Measurements from ENCODE around the gene EDC4. TPM values are rescaled to one million over a fixed set of nuclear protein-coding genes. Genes with fewer than 3 reads are reported as not detected.

The EDC4 gene
- total and polyA plus RNA-seq, 2 of the 13 experiments (the other 11 are each of a cell fraction or from before 2014, with no cell fraction given): 51.4 to 59.1 TPM

- no peak for TF ChIP-seq SOX13 (IDR thresholded peaks at IDR 0.05)
- TF ChIP-seq SOX13 (CRISPR knock-in tag; conservative IDR thresholded peaks at IDR 0.05 in 1 of 2, IDR thresholded peaks at IDR 0.05 in 1 of 2): peak in 1 of 2 experiments; percentile 62; a peak in 1 of 4 replicates
- TF ChIP-seq ZNF296 (CRISPR knock-in tag; conservative IDR thresholded peaks at IDR 0.05): no peak
- TF ChIP-seq ZNF724P (CRISPR knock-in tag; IDR thresholded peaks at IDR 0.05; ENCODE audit: borderline replicate concordance): no peak
- peak; percentile 96 for TF ChIP-seq THAP11 (CRISPR knock-in tag; IDR thresholded peaks at IDR 0.05)
- 0 out of 2 replicates have a peak, but pooled peaks have one; percentile 68 for TF ChIP-seq ZHX1 (CRISPR knock-in tag; IDR thresholded peaks at IDR 0.05; ENCODE audit: low read depth)
- peak; percentile 92 for TF ChIP-seq ARHGAP35 (CRISPR knock-in tag; IDR thresholded peaks at IDR 0.05; ENCODE audit: borderline replicate concordance)
- no peak; the same call in 1 of the 2 replicates for TF ChIP-seq ZNF510 (CRISPR knock-in tag; IDR thresholded peaks at IDR 0.05; ENCODE audit: low read depth)
- no peak for TF ChIP-seq SP1 (IDR thresholded peaks at IDR 0.05)
- peak; percentile 92 for TF ChIP-seq SP1 (CRISPR knock-in tag; IDR thresholded peaks at IDR 0.05)
- TF ChIP-seq ZNF569 (CRISPR knock-in tag; IDR thresholded peaks at IDR 0.05; ENCODE audit: borderline replicate concordance): no peak
- peak; percentile 61; the same call in 1 of the 2 replicates for TF ChIP-seq HOMEZ (CRISPR knock-in tag; IDR thresholded peaks at IDR 0.05; ENCODE audit: low read depth)
- TF ChIP-seq MEF2D (CRISPR knock-in tag; IDR thresholded peaks at IDR 0.05): peak; percentile 82
- TF ChIP-seq KLF15 (CRISPR knock-in tag; IDR thresholded peaks at IDR 0.05; ENCODE audit: borderline replicate concordance): peak; percentile 71; the same call in 1 of the 2 replicates
- no peak; the same call in 1 of the 2 replicates for TF ChIP-seq CREB3 (CRISPR knock-in tag; IDR thresholded peaks at IDR 0.05)
- TF ChIP-seq CBX1 (IDR thresholded peaks at IDR 0.05; ENCODE audit: low read depth): peak; percentile 85
- peak; percentile 23 to 40; a peak in 1 of 4 replicates for TF ChIP-seq NR2F1 (CRISPR knock-in tag; IDR thresholded peaks at IDR 0.05)
- no peak; the same call in 1 of the 2 replicates for TF ChIP-seq WIZ (CRISPR knock-in tag; IDR thresholded peaks at IDR 0.05)
- TF ChIP-seq ZXDC (CRISPR knock-in tag; IDR thresholded peaks at IDR 0.05): 0 out of 2 replicates have a peak, but pooled peaks have one; percentile 44
- no peak for TF ChIP-seq CAMTA2 (CRISPR knock-in tag; IDR thresholded peaks at IDR 0.05; ENCODE audit: borderline replicate concordance)
- peak; percentile 88; the same call in 1 of the 2 replicates for TF ChIP-seq ZSCAN12 (CRISPR knock-in tag; IDR thresholded peaks at IDR 0.05)
Measured at GRCh38 chr16:67872631-67873434, at the start of gene EDC4 (continued).
